Tibial nerve (tissue), 3 donors: ENCODE results near the gene GRM4.

Experiments
- POLR2A ChIP-seq, 2 donors: fragments of 450-650 bp; IDR thresholded peaks; one replicate each; pipeline ENCODE4 v1.6.1; 2017; ENCODE audit warnings: antibody characterized with exemption in 2 of 2, mild to moderate bottlenecking in 2 of 2, moderate library complexity in 2 of 2
- TF ChIP-seq, protein P1 (sequence below), 5 experiments: fragments of 200-600 bp in 3 of 5; fragments of 450-650 bp in 2 of 5; sonication (generic) in 3 of 5; IDR thresholded peaks; one replicate each; pipeline ENCODE4 v1.5.1; 2016 to 2019; ENCODE audit warnings: antibody characterized with exemption in 5 of 5, mild to moderate bottlenecking in 3 of 5, moderate library complexity in 2 of 5

DNA sequence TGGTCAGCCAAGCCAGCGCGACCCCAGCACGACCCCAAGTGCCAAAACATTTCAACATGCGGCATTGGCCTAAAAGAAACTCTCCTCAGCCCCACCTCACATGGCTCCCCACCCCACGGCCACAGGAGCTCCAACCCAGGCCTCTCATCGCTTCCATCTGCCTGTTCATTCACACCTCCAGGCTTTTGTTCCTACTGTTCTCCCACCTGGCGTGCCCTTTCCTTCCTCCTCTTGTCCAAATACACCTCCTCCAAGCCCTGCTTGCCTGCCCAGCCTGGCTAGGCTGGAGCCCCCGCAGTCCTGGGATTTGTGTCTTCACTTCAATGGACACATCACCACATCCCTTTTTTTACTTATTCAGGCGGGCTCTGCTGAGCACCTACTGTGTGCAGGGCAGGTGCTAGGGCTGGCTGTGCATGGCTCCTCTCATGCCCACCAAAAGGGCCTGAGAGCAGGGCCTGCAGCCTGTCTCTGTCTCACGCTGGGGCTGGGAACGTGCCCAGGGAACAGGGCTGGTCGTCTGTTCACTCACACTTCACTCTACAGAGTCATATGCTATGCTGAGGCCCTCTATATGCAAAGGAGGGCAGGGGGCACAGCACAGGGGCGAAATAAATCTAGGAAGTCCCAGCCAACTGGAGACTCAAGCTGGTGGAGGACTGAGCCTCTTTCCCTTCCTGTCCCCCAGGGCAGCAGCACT lies 61.1 kb downstream of the GRM4 start:
- TF ChIP-seq, protein P1, sequence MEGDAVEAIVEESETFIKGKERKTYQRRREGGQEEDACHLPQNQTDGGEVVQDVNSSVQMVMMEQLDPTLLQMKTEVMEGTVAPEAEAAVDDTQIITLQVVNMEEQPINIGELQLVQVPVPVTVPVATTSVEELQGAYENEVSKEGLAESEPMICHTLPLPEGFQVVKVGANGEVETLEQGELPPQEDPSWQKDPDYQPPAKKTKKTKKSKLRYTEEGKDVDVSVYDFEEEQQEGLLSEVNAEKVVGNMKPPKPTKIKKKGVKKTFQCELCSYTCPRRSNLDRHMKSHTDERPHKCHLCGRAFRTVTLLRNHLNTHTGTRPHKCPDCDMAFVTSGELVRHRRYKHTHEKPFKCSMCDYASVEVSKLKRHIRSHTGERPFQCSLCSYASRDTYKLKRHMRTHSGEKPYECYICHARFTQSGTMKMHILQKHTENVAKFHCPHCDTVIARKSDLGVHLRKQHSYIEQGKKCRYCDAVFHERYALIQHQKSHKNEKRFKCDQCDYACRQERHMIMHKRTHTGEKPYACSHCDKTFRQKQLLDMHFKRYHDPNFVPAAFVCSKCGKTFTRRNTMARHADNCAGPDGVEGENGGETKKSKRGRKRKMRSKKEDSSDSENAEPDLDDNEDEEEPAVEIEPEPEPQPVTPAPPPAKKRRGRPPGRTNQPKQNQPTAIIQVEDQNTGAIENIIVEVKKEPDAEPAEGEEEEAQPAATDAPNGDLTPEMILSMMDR (IDR thresholded peaks at IDR 0.05): no peak
- no peak for TF ChIP-seq POLR2A (IDR thresholded peaks at IDR 0.05)
